Left cardiac atrium (tissue), 4 donors: ENCODE data around the gene ATP8B2. TPM values are rescaled to one million over a fixed set of nuclear protein-coding genes. Genes with fewer than 3 reads are reported as not detected.
"Not testable (repeated sequence)": the region's sequence is repeated elsewhere in the genome, so short reads cannot be mapped to it uniquely, and the experiment has no call there.

Experiments used
- ATAC-seq, 2 donors: fragments of 200-7000 bp; cut with Tn5 transposase; one replicate each; pipeline ENCODE4 v1.9.1; 2020; ENCODE audit warnings: mild to moderate bottlenecking in 2 of 2, moderate library complexity in 2 of 2
- DNase-seq: peaks from one replicate; pipeline ENCODE4 v3.0.0-alpha.2; 2020
- intact Hi-C, 2 donors: fragments of 100-400 bp; cut with DNase I; formaldehyde crosslinking; loops; one replicate each; pipeline versions ENCODE4 v1.14.1 to v1.15.1; 2022 to 2023
- long read RNA-seq: library from polyadenylated mRNA; unstranded; transcript quantifications from one replicate; pipeline ENCODE4 v2.0.0, GENCODE V29; 2021
- total RNA-seq, 2 donors: library from RNA; stranded (reverse); fragmentation: NEBNext Ultra II Directional; extraction: Animal tissue kit (Norgen Biotek cat#: 25700); gene quantifications; one replicate each; pipeline ENCODE4 v1.2.1, GENCODE V29; 2021
- donor health status: DM: no; HTN: yes; CAD: no.
- donor health status: DM: no; HTN: yes; CAD: no; lungs with severe emphysema.
- donor health status: DM: yes; HTN: yes; CAD: no.
- donor health status: Dilated cardiomyopathy.

The ATP8B2 gene, protein sequence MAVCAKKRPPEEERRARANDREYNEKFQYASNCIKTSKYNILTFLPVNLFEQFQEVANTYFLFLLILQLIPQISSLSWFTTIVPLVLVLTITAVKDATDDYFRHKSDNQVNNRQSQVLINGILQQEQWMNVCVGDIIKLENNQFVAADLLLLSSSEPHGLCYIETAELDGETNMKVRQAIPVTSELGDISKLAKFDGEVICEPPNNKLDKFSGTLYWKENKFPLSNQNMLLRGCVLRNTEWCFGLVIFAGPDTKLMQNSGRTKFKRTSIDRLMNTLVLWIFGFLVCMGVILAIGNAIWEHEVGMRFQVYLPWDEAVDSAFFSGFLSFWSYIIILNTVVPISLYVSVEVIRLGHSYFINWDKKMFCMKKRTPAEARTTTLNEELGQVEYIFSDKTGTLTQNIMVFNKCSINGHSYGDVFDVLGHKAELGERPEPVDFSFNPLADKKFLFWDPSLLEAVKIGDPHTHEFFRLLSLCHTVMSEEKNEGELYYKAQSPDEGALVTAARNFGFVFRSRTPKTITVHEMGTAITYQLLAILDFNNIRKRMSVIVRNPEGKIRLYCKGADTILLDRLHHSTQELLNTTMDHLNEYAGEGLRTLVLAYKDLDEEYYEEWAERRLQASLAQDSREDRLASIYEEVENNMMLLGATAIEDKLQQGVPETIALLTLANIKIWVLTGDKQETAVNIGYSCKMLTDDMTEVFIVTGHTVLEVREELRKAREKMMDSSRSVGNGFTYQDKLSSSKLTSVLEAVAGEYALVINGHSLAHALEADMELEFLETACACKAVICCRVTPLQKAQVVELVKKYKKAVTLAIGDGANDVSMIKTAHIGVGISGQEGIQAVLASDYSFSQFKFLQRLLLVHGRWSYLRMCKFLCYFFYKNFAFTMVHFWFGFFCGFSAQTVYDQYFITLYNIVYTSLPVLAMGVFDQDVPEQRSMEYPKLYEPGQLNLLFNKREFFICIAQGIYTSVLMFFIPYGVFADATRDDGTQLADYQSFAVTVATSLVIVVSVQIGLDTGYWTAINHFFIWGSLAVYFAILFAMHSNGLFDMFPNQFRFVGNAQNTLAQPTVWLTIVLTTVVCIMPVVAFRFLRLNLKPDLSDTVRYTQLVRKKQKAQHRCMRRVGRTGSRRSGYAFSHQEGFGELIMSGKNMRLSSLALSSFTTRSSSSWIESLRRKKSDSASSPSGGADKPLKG
- total RNA-seq = 10 to 100 TPM; 23.7 to 31.0 TPM
- long read RNA-seq = 0 reads

DNA sequence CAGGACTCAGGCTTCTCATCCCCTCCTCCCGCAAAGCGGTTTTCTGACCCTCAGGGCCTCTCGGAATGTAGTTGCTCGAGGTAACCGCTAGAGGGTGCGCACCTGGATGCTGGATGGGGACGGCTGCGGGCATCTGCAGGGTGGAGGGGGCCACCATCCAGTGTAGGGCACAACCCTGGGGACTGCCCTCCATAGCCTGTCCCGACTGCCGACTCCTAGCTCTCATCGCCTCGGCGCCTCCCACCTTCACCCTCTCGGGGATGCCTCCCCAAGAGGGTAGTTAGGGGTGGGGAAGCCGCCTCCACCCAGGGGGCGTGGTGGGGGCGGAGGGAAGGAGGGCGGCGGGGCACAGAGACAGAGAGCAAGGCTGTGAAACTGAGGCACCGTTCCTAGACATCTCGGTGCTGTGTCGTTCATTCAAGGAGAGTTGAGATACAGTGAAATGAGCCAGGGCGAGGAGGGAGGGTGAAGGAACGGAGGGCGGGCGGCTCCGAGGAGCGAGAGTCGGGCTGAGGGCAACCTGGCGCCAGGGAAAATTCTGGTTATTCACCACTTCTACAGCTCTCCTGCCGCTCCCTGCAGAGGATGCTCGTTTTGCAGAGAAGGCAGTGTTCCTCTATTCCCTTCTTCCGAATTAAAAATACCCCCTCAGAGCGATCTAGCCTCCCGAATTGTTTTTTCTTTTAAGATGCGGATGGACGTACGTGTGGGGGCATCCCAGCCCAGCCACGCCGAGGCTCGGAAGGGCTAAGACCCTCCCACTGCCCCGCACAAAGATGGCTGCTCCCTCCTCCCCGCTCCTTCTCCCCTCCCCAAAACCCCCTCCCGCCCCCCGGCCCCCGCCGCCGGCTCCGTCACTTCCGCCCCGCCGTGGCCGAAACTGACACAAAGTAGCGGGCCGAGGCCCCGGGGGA, at the start of gene ATP8B2:
ATP8B2 (plus strand) TSS at position 857 of the 914 bp plus-strand sequence. CDS start 2,617 bp downstream, outside the sequence.
- peak; percentile 43 to 58 for ATAC-seq
- DNase-seq = peak; percentile 79
- intact Hi-C loops = no loop called here

DNA sequence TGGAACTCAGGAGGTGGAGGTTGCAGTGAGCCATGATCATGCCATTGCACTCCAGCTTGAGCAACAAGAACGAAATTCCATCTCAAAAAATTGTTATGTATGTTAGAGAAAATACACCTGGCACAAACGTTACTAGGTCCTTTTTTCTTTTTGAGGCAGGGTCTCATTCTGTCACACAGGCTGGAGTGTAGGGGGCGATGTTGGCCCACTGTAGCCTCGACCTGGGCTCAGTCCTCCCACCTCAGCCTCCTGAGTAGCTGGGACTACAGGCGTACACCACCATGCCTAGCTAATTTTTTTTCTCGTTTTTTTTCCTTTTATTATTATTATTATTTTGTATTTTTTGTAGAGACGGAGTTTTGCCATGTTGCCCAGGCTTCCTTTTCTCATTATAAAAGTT, 48.5 kb upstream of the ATP8B2 start:
- no peak for DNase-seq
- intact Hi-C loops = no loop called here
- no peak for ATAC-seq

DNA sequence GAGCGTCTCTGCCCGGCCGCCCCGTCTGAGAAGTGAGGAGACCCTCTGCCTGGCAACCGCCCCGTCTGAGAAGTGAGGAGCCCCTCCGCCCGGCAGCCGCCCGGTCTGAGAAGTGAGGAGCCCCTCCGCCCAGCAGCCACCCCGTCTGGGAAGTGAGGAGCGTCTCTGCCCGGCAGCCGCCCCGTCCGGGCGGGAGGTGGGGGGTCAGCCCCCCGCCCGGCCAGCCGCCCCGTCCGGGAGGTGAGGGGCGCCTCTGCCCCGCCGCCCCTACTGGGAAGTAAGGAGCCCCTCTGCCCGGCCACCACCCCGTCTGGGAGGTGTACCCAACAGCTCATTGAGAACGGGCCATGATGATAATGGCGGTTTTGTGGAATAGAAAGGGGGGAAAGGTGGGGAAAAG, 37.7 kb upstream of the ATP8B2 start:
- ATAC-seq, DNase-seq, intact Hi-C loops: not testable (repeated sequence)

DNA sequence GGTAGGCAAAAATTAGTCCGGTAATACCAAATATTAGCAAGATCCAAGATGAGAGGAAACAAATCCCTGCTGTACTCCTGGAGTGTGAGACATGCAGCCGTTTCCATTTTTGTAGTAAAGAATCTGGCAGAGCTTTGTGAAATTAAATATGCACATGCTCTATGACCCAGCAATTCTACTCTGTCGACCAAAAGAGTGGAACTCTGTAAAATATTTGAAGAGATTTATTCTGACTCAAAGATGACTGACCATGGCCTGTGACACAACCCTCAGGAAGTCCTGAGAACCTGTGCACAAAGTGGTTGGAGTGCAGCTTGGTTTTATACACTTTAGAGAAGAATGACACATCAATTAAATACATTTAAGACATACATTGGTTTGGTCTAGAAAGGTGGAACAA, 36.7 kb upstream of the ATP8B2 start:
- DNase-seq = no peak
- intact Hi-C loops = no loop called here
- ATAC-seq = no peak

DNA sequence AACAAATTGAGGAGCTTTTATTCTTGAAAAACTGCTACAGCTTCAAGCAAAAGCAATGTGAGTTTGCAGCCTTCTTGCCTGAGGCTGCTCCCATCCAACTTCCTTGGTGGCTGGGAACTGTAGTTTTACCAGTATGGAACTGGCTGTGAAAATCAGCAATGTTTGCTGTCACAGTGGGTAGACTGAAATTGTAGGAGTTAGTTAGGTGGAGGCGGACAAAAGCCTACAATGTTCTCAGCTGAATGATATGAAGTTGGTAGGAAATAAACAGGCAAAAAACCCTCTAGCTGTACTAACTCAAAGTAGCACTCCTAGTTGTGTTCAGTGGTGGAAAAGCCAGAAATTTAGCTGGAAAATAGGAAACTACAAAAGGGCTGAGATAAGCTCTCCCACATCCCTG, 34.4 kb upstream of the ATP8B2 start:
- intact Hi-C loops = no loop called here
- no peak for ATAC-seq
- no peak for DNase-seq

DNA sequence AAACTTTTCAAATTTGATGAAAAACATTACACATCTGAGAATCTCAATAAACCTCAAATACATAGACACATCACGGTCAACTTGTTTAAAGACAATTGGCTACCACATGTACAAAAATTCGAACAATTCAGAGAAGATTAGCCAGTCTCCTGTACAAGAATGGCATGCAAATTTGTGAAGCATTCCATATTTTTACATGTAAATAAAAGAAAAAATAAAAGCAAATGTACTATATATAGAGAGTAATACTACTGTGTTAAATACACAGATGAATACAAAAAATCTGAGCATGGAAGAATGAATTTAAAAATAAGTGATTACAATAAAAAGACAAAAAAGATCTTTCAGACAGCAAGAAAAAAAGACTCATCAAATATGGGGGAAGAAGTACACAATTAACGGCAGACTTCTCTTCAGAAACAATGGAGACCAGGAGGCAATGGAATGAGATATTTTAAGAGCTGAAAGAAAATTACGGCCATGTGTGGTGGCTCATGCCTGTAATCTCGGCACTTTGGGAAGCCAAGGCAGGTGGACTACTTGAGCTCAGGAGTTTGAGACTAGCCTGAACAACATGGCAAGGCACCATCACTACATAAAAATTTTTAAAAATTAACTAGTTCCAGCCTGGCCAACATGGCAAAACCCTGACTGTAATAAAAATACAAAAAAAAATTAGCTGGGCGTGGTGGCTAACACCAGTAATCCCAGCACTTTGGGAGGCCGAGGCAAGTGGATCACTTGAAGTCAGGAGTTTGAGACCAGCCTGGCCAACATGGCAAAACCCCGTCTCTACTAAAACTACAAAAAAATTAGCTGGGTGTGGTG, 29.7 kb upstream of the ATP8B2 start:
- ATAC-seq = no peak
- DNase-seq = no peak
- intact Hi-C loops = no loop called here

DNA sequence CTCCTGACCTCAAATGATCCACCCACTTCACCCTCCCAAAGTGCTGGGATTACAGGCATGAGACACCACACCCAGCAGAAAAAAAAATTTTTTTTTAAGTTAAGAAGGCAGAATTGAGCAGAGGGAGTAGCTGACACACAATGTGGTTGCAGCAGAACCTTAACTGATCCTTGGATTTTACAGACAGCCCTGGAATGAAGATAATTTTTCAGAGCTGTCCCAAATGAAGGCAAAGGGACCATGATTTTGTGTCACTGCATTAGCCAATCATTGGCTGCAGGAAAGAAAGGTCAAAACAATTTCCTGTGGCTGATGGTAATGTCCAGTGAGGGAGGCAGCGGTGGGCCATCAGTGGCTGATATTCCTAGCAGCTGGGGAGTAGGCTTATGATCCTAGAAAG, 23.7 kb upstream of the ATP8B2 start:
- DNase-seq (no peak), ATAC-seq (no peak)
- intact Hi-C loops = no loop called here

DNA sequence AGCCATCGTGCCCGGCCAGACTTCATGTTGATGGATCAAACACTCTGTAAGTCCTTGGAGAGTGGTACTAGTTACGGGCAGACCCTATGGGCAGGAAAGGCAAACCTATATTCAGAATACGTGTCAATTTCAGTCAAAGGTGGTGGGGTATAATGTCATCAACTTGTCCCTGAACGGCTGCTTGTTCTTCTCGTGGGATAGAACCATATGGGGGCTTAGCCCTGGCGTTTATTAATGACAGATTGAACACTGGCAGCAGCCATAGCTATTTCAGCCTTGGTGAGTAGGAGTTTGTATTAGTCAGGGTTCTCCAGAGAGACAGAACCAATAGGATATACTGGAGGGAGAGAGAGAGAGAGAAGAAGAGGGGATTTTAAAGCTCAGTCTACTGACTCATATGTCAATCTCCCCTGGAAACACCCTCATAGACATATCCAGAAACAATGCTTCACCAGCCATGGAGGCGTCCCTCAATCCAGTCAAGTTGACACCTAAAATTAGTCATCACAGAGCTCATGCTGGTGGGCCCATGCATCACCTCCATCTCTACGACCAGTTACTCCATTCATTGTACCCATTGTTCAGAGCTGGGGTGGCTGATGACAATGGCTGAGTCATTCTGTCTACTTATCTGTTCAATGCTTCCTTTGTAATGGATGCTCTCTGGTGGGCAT, 20.5 kb upstream of the ATP8B2 start:
- intact Hi-C loops = no loop called here
- DNase-seq (no peak), ATAC-seq (no peak)

DNA sequence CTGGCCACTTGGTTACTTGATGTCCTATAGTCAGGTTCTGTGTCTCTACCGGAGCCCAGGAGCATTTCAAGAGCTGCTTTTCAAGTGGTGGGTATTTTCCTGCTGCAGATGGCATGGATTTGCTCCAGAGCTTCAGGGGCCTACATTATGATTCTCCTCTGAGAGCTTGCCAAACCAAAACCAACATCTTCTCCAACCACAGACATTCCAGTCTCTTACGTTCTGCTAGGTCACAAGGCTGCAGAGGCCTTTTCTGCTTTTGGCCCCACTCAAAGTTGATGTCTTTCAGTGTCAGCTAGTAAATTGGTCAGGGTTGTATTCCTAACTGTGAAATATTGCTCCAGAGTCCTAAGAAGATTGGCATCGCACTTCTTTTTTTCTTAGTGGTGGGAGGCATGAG, 19.2 kb upstream of the ATP8B2 start:
- ATAC-seq (no peak), DNase-seq (no peak)
- intact Hi-C loops = no loop called here

DNA sequence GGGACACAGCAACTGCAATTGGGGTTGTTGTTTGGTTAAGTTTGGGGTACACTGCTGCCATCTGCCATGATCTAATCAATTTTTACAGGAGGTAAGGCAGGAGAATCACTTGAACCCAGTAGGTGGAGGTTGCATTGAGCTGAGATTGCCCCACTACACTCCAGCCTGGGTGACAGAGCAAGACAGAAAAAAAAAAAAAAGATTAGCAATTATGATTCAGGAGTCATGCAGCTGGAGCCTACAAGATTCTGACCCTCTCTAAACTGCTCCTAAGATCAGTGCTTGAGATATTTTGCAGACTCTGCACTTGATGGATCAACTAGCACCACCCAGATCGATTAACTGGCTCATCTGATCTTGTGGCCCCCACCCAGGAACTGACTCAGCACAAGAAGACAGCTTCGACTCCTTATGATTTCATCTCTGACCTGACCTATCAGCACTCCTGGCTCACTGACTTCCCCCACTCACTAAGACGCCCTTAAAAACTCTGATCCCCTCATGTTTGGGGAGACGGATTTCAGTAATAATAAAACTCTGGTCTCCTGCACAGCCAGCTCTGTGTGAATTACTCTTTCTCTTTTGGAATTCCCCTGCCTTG, 17.6 kb upstream of the ATP8B2 start:
- ATAC-seq, DNase-seq, intact Hi-C loops: not testable (repeated sequence)

DNA sequence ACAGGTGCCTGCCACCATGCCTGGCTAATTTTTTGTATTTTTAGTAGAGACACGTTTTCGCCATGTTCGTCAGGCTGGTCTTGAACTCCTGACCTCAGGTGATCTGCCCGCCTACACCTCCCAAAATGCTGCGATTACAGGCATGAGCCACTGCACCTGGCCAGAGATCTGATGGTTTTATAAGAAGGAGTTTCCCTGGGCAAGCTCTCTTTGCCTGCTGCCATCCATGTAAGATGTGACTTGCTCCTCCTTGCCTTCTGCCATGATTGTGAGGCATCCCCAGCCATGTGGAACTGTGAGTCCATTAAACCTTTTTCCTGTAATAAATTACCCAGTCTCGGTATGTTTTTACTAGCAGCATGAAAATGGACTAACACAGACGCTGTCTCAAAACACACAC, 16.2 kb upstream of the ATP8B2 start:
- DNase-seq, intact Hi-C loops, ATAC-seq: not testable (repeated sequence)

DNA sequence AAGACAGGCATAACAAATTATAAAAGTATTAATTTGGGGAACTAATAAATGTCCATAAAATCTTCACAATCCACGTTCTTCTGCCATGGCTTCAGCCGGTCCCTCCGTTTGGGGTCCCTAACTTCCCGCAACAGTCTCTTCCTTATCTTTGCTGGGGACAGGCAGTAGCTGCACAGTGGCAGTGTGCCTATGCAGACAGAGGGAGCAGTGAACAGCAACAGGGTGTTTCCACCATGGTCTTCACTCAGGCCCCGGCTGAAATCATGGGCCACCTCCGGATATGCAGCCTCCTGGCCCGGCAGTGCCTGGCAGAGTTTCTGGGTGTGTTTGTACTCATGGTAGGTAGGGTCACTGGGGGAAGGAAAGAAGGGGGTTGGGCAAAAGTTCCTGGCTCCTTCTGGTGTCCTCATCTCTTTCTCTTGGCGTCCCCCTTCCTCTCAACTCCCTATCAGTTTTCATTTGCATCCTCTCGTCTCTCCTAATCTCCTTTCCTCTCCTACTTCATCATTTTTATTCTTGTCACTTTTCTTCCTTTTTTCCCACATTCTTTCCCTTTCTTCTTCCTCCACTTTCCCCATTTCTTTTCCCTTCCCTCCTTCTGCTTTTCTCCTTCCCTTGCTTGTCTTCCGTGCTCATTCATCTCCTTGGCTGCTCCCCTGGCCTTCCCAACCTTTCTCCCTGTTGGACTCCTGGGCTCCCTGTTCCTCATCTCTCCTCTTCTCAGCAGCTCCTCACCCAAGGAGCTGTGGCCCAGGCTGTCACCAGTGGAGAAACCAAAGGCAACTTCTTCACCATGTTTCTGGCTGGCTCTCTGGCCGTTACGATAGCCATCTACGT, 12.9 kb upstream of the ATP8B2 start:
- ATAC-seq, DNase-seq, intact Hi-C loops: not testable (repeated sequence)

DNA sequence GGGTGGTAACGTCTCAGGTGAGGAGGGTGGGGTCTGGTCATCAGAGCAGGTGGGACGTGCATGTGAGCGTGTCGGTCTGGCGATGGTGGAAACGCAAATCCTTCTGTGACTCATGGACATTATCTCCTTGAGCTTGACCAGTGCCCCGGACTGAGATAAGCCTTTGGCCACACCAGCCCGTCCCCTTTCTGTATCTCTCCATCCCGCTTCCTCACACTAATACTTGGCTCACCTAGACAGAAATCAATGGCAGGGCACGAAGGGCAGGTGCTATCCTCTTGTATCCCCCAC, 12.3 kb upstream of the ATP8B2 start:
- intact Hi-C loops = no loop called here
- DNase-seq = no peak
- no peak for ATAC-seq

DNA sequence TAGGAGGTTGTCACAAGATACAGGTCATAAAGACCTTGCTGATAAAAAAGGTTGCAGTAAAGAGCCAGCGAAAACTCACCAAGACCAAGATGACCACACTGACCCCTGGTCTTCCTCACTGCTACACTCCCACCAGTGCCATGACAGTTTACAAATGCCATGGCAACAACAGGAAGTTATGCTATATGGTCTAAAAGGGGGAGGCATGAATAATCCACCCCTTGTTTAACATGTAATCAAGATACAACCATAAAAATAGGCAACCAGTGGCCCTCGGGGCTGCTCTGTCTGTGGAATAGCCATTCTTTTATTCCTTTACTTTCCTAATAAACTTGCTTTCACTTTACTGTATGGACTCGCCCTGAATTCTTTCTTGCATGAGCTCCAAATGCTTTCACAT, 11.1 kb upstream of the ATP8B2 start:
- intact Hi-C loops, ATAC-seq, DNase-seq: not testable (repeated sequence)

DNA sequence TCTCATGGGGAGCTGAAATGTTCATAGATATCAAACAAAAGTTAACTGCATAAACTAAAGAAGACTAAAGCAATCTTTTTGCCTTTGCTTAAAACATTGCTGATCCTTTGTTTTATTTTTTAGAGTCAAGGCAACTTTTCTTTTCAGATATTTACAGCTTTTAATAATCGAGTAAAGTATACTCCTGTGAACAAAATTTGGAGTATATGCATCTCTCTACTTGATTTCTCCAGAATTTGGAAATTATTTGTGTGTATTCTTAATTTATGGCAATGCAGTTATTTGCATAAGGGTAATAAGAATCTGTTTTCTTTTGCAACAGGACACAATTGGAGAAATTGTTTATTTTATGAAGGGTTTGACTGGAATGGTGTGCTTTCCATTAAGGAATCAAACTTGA, 8.6 kb upstream of the ATP8B2 start:
- intact Hi-C loops = no loop called here

DNA sequence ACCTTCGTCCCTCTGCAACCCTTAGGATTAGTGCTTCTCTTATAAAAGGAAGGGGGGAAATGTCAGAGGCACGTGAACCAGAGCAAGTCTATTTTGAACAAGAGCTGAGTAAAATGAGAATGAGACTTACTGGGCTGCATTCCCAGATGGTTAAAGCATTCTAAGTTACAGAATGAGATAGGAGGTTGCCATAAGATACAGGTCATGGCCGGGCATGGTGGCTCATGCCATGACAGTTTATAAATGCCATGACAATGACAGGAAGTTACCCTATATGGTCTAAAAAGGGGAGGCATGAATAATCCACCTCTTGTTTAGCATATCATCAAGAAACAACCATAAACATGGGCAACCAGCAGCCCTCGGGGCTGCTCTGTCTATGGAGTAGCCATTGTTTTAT, 6.9 kb upstream of the ATP8B2 start:
- DNase-seq = no peak
- ATAC-seq = no peak
- intact Hi-C loops = no loop called here

More for the DNA sequence above, 8.6 kb upstream of the ATP8B2 start:
- DNase-seq = no peak
- no peak for ATAC-seq
